ENCODE data around the gene FRZB.

- TF ChIP-seq CTCF (IDR thresholded peaks at IDR 0.05) (no peak), TCF7L2 (IDR thresholded peaks at IDR 0.05; ENCODE audit: low read depth, low read length) (no peak), POLR2AphosphoS5 (IDR thresholded peaks at IDR 0.05; ENCODE audit: low read depth, low read length) (no peak), REST (IDR thresholded peaks at IDR 0.05; ENCODE audit: insufficient read depth in 1 of 2, low read depth in 2 of 2, low read length in 1 of 2) (no peak), SIN3A (IDR thresholded peaks at IDR 0.05; ENCODE audit: borderline replicate concordance, insufficient read depth, low read depth, low read length) (no peak)
These were observed 13.6 kb downstream of the FRZB start for GRCh38 chr2:182852801-182853200.

All from Panc1 (cell line).